Frontal cortex (tissue), 4 donors: ENCODE data around the gene TEX52. TPM values are rescaled to one million over a fixed set of nuclear protein-coding genes. Genes with fewer than 3 reads are reported as not detected.
A peak's percentile ranks its signal among the peaks of the same experiment; 100 is the strongest.

Experiments
- DNase-seq, 2 donors: peaks; one replicate each; pipeline ENCODE4 v3.0.0; 2012; ENCODE audit warnings: low spot score in 2 of 2
- FAIRE-seq: peaks from 2 replicates; lab custom pipeline; 2012; peaks lifted over from hg19 to GRCh38; lab: Jason Lieb, UNC
- total RNA-seq: library from RNA; depleted of rRNA; stranded (reverse); fragments of >200 nt; gene quantifications from one replicate; pipeline ENCODE4 v1.2.3, GENCODE V29; 2014
- donor health status: control.
- donor health status: control.
- donor health status: control.

TEX52 gene
- total RNA-seq = not detected

DNA sequence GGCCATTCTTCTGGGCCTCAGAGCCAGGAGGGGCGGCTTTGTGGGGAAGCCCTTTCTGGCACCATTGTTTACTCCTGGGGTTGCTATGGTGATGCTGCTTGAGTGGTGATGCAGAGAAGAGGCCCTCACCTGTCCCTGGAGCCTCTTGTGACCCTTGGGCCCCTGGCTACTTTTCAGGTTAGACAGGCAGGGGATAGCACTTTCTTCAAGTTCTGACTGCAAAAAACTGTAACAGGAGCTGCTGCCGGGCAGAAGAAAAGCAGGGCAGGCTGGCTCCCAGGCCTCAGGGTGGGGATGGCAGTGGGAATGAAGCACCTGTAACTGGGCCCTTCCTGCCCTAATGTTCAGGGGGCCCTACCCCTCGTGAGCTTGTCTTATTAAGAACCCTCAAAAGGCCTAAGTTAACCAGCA lies at the start of gene TEX52:
TEX52 (minus strand) TSS at position 19 of the 411 bp plus-strand sequence; CDS start at position 6, 13 bp downstream.
- FAIRE-seq = no peak
- no peak for DNase-seq

DNA sequence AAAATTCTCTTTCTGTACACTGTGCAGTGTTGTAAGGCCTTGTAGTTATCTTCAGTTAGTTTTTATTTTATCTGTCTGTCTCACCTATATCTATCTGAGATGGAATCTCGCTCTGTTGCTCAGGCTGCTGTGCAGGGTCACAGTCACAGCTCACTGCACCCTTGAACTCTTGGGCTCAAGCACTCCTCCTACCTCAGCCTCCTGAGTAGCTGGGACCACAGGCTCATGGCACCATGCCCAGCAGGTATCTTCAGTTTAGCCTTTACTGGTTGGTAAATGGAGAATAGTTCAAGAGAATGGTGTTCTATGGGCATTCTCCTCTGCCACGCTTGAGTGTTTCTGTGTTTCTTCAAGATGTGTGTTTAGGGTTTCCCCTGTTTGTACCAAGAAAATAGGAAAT lies 47.4 kb upstream of the TEX52 start:
- FAIRE-seq = no peak
- DNase-seq = no peak

DNA sequence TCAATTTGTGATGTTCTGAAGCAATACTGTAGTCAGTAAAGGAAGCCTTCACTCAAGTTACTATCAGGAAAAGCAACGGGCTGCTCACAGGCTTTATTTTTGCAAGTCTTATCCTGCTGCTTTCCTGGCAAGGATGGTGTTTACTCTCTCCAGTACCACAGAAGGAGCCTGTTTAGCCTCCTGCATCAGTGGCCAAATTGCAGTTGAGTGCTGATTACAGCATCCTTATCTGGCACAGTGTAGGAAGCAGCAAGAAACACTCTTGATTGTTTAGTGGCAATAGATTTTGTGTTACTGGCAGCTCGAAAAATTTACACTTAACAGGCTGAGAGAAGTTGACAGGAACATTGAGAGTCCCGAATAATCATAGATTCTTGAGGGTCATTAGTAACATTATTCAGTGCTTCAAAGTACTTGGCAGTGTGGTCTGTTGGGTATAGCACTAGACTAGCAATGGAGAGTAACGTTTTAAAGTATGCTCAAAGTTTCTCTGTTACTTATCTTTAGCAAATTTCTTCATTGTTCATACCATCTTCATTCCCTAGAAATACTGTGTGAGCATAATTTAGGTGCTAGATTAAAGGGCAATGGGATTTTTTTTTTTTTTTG lies 45.5 kb upstream of the TEX52 start:
- no peak for DNase-seq
- FAIRE-seq = no peak

DNA sequence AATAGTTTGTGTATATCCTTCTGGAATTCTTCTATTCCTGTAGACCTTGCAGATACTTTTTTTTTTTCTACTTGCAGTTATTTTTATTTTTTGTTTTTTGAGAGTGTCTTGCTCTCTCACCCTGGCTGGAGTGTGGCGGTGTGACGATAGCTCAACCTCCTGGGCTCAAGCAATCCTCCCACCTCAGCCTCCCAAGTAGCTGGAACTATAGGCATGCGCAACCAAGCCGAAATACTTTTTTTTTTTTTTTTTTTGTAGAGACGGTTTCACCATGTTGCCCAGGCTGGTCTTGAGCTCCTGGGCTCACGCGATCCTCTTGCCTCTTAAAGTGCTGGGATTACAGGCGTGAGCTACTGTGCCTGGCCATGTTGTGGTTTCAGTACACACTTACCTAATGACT lies 43.8 kb upstream of the TEX52 start:
- no peak for DNase-seq
- FAIRE-seq = no peak

GRCh38 chr12:2897418-2897817 lies 40.6 kb upstream of the TEX52 start:
- FAIRE-seq (no peak), DNase-seq (no peak)

DNA sequence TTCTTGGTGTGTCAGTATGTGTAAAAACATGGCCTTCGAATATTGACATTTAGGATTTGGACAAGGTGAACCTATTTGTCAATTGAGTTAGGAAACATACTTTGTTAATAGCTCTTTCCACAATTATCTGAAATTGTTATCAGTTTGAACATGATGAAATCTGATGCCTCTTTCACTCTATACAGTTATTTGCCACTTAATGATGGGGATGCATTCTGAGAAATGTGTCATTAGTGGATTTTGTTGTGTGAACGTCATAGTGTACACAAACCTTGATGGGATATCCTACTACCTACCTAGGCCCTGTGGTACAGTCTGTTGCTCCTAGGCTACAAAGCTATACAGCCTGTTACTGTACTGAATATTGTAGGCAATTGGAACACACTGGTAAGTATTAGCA lies 38.7 kb upstream of the TEX52 start:
- FAIRE-seq = no peak
- no peak for DNase-seq

- DNase-seq (no peak), FAIRE-seq (no peak)
Observed at GRCh38 chr12:2895051-2895451, 38.2 kb upstream of the TEX52 start.

DNA sequence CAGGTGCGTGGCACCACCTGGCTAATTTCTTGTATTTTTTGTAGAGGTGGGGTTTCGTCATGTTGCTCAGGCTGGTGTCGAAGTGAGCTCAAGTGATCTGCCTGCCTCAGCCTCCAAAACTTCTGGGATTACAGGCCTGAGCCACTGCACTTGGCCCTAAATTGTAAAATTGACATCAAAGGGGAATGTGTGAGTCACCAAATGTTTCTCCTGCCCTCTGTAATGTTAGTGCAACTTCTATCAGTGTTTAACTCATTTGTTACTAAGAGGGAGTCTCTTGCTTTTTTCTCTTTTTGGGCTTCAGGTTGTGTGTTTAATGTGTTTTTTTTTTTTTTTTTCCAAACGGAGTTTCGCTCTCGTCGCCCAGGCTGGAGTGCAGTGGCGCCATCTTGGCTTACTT lies 36.2 kb upstream of the TEX52 start:
- FAIRE-seq = no peak
- DNase-seq = no peak

DNA sequence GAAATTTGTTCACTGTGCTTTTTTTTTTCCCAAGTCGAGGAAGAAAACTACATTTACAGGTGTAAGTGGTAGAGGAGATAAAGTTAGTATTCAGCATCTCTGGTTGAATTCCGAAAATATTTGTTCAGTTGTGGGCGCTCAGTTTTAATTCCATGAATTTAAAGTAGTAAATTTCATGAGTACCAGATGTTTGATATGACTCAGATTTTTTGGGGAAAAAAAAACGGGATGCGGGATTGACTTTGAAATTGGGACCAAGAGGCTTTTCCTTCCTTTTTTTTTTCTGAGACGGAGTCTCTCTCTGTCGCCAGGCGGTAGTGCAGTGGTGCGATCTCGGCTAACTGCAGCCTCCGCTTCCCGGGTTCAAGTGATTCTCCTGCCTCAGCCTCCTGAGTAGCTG lies 35.4 kb upstream of the TEX52 start:
- FAIRE-seq (no peak), DNase-seq (no peak)

- FAIRE-seq = no peak
- DNase-seq = peak in 1 of 2 donors; percentile 33
Observed at GRCh38 chr12:2891240-2892053, 34.6 kb upstream of the TEX52 start.

DNA sequence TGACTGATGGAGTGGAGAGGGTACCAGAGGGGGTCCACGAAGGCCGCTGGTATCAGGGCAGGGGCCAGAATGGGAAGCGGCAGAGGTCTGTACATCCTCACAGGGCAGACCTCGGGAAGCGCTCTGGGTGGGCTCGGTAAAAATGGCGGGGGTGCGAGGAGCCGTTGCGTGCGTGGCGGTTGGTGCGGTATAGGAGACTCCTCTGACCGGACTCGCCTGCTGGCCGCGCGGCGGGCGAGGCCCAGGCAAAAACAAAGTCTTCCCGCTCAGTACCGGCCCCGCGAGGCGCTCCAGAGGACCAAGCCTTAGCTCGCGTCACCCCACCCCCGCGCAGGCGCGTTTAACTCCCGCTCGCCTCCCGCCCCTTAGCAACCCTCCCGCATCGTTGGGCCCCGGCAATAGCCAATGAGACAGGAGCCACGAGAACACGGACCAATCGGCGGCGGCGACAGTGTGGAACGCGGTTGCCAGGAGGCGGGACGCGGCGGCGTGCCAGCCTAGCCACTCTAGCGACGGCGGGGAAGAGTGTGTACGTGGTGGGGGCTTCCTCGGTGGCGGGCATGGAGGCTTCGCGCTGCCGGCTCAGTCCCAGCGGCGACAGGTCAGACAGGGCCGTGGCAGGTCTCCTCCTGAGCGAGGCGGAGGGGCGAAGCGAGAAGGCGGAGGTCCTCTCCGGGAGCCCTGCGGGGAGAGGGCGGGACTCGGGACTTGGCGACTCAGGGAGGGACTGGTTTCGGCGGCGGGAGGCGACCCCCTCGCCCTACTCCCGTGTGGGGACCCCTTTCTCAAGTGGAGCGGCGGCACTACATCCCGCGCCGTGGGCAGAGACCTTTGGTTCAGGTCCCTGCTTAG lies 33.8 kb upstream of the TEX52 start, which contains the start of gene TULP3:
TULP3 (plus strand) TSS at position 504 of the 852 bp plus-strand sequence; CDS start at position 561, 57 bp downstream.
- peak; percentile 91 for FAIRE-seq
- DNase-seq = peak; percentile 85 to 93

DNA sequence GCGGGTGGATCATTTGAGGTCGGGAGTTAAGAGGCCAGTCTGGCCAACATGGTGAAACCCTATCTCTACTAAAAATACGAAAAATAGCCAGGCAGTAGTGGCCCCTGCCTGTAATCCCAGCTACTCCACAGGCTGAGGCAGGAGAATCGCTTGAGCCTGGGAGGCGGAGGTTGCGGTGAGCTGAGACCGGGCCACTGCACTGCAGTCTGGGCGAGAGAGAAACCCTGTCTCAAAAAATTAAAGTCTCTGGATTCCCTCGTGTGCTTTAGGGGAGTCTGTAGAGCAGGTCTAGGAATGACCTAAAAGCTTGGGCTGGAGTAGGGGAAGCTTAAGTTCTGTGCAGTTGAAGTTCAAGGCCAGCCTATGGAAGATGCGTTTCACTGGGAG lies 33.2 kb upstream of the TEX52 start:
- FAIRE-seq = no peak

GRCh38 chr12:2886768-2887450 lies 30.1 kb upstream of the TEX52 start:
- no peak for DNase-seq
- no peak for FAIRE-seq

More for the DNA sequence above, 33.2 kb upstream of the TEX52 start:
- no peak for DNase-seq

GRCh38 chr12:2884810-2885209 lies 28.0 kb upstream of the TEX52 start:
- DNase-seq (no peak), FAIRE-seq (no peak)

- DNase-seq (no peak), FAIRE-seq (no peak)
Observed at GRCh38 chr12:2879853-2880252, 23.0 kb upstream of the TEX52 start.

- FAIRE-seq = no peak
- no peak for DNase-seq
Observed at GRCh38 chr12:2877953-2878732, 21.3 kb upstream of the TEX52 start.

- no peak for FAIRE-seq
- peak; percentile 99 for DNase-seq
Observed at GRCh38 chr12:2877047-2877952, 20.5 kb upstream of the TEX52 start, which contains the start of the genes FOXM1 and RHNO1. TSS of gene FOXM1 (minus strand) at chr12:2877174. CDS start at chr12:2874478, 2,696 bp downstream. TSS of gene RHNO1 (plus strand) at chr12:2877223. CDS start at chr12:2885367, 8,144 bp downstream.
